GM12874 (cell line): Measurements from ENCODE around the gene MAP4.

Experiments
- CTCF ChIP-seq: IDR thresholded peaks from 2 replicates; pipeline ENCODE4 v1.5.1; 2011; ENCODE audit warnings: low read depth, mild to moderate bottlenecking, control low read depth, low read length, moderate library complexity; ENCODE audit not compliant: insufficient read depth

Gene MAP4

DNA sequence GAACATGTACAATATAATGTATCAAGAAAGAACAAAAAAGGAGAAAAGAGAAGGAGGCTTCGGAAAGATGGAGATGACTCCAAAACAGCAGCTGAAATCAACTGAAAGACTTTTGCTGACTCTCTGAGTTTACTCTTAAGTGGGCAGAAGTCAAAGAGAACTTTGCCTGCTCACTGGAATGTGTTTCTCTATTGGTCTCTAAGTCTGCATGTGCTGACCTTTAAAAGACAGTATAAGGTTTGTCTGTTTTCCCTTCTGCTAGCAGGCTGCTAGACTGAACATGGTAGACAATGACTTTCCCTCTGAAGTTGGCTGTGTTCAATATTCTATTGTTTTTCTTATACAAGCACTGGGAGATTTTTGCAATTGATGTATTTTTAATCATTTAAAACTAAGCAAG is 7.2 kb upstream of the MAP4 start:
- no peak for TF ChIP-seq CTCF

- TF ChIP-seq CTCF = no peak
Measured at GRCh38 chr3:48022178-48022577, 6.0 kb upstream of the MAP4 start.

GRCh38 chr3:48018841-48019240 is 2.6 kb upstream of the MAP4 start:
- TF ChIP-seq CTCF = no peak

DNA sequence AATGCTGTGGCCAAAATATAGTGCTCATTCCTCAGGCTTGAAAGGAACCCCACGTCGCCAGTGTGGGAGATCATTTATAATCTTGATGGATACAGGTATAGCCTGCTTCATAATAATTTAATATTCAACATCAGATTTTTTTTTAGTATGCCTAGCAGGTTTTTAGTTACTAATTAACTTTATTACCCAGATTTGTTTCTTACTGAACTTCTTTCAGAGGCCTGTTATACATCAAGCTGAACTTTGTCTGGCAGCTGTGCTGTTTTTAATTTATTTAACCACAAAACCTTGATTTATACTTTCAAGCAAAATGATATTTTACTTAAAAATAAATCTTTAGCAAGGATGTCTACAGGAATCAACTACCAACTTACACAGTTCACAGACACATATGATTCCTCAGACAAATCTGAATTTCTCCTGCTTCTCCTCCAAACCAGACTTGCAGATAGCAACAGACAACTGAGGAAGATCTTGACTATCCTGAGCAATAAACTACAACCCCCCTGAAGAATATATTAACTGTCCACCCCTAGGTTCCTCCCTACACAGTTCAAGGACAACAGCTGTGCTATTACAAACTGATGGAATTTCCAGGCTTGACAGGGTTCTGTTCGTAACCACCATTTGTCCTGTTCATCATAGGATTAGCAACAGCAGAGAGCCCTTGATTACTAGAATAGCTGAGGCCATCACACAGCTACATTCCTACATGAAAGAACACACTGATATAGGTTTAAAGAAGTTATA is 610 bp downstream of the MAP4 start:
- no peak for TF ChIP-seq CTCF

GRCh38 chr3:48014358-48014757 is 1.9 kb downstream of the MAP4 start:
- no peak for TF ChIP-seq CTCF

DNA sequence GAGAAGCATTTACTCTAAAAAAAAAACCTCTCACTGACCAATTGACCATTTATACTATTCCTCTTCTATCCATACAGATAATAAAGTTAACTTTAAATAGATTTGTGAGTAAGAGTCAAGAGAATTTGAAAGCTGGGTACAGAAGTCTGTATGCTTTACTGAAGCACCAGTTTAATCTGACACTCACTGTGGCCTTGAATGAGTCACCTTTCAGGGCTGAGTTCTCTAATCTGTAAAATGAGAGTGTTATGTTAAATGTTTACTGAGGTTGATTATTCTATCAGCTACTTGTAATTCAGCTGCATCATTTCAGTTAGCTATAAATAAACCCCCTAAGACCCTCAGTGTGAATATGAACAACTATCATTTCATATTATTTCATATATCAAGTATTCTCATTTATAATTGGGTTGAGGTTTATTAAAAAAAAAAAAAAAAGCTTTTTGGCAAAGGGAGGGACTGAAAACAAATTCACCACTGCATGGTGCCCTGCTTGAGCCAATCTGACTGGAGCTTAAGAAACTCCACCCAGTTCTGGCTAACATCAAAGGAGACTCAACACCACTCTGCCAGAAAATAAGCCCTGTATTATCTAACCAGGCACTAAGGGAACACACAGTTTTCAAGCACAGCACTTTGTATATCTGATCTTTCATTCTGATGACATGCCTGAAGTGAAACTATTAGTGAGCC is 2.8 kb downstream of the MAP4 start:
- TF ChIP-seq CTCF = no peak

DNA sequence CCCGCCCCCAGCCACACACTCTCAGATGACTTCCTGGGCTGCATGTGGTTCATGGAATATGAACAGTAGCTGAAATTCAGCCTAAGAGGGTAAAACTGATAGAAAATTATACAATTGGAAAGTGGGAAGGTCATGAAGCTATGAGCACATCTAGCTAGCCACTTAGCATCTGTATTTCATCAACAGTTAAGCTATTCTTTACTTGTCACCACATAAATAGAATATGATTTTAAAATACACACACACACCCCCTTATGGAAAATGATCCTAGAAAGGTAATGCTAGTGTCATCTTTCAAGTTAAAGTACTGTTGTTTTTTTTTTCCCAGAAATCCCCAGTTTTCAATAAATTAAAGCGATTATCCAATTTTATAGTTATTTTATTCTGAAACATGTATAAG is 3.6 kb downstream of the MAP4 start:
- TF ChIP-seq CTCF = no peak
